Fibroblast of mammary gland (primary cell): ENCODE data around the gene SUGCT.

ENCODE experiments used
- DNase-seq: peaks from one replicate; pipeline ENCODE4 v3.0.0-alpha.2; 2010; ENCODE audit warnings: low read depth
- H3K4me3 ChIP-seq: 2 replicates; pipeline ENCODE4 v1.5.1; 2011; ENCODE audit warnings: low read depth, mild to moderate bottlenecking, low read length, moderate library complexity; ENCODE audit not compliant: control insufficient read depth
- TF ChIP-seq, protein P1 (sequence below): conservative IDR thresholded peaks from 2 replicates; pipeline ENCODE4 v1.5.1; 2011; ENCODE audit warnings: low read depth, low read length, inconsistent platforms; ENCODE audit not compliant: control insufficient read depth, insufficient read depth

SUGCT gene

DNA sequence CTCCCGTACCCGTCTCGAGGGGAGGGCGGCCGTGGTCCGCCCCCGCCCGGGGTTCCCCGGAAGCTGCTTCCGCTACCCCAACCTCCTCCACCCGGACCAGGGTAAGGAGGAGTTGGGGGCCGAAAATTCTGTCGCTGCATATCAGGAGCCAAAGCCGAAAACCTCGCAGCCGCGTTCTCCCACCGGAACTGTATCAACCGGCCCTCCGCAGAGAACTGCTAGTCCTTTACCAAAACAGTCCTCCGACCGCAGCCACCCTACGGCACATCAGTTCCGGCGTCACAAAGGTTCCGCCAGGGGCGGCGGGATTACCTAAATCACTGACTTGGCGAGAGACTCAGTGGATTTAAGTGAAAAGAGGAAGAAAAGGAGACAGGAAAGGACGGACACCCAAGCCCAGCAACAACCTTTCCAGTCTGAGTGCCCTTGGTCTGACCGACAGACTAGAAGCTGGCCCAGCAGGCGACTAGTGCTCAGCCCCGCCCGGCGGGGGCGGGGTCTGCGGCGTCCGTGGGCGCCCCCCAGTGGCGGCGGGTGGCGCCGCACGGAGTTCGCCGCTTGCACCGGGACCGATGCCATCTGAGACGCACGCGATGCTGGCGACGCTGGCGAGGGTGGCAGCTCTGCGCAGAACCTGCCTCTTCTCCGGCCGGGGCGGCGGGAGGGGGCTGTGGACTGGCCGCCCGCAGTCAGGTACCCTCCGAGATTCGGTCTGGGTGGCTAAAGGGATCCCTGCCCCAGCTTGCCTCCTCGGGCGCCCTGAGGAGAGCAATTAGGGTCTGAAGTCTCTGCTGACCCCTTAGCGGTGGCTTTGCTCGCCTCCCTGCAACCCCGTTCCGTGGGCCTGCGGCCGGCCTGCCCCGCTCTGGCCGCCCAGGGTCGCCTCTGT lies at the start of gene SUGCT, which contains the start of gene MPLKIP:
SUGCT (plus strand) TSS at position 578 of the 889 bp plus-strand sequence.
MPLKIP (minus strand) TSS at position 195 of the 889 bp plus-strand sequence; CDS start at position 140, 55 bp downstream.
- H3K4me3 ChIP-seq: peak within 1 kb of the TSS; percentile 95
- TF ChIP-seq, protein P1, sequence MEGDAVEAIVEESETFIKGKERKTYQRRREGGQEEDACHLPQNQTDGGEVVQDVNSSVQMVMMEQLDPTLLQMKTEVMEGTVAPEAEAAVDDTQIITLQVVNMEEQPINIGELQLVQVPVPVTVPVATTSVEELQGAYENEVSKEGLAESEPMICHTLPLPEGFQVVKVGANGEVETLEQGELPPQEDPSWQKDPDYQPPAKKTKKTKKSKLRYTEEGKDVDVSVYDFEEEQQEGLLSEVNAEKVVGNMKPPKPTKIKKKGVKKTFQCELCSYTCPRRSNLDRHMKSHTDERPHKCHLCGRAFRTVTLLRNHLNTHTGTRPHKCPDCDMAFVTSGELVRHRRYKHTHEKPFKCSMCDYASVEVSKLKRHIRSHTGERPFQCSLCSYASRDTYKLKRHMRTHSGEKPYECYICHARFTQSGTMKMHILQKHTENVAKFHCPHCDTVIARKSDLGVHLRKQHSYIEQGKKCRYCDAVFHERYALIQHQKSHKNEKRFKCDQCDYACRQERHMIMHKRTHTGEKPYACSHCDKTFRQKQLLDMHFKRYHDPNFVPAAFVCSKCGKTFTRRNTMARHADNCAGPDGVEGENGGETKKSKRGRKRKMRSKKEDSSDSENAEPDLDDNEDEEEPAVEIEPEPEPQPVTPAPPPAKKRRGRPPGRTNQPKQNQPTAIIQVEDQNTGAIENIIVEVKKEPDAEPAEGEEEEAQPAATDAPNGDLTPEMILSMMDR: peak; percentile 41
- DNase-seq: peak; percentile 85

DNA sequence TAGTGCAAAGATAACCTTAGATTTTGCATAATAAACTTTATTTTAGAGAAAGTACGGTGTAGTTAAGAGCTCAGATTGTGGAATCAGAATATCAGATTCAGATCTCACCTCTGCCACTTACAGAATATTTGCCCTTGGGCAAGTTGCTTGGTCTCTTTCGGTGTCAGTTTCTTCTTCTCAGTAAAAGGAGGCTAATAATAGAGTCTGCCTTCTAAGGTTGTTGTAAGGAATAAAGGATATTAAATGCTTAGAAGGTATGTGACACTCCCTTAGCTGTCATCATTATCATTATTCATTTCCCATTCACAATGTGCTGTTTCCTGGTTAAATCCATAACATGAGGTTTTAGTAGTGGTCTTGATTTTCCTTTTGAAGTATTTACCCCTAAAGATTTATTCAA lies 42.6 kb upstream of the SUGCT start:
- TF ChIP-seq, protein P1: no peak
- no peak for DNase-seq
- no peak overlapping the region for H3K4me3 ChIP-seq

DNA sequence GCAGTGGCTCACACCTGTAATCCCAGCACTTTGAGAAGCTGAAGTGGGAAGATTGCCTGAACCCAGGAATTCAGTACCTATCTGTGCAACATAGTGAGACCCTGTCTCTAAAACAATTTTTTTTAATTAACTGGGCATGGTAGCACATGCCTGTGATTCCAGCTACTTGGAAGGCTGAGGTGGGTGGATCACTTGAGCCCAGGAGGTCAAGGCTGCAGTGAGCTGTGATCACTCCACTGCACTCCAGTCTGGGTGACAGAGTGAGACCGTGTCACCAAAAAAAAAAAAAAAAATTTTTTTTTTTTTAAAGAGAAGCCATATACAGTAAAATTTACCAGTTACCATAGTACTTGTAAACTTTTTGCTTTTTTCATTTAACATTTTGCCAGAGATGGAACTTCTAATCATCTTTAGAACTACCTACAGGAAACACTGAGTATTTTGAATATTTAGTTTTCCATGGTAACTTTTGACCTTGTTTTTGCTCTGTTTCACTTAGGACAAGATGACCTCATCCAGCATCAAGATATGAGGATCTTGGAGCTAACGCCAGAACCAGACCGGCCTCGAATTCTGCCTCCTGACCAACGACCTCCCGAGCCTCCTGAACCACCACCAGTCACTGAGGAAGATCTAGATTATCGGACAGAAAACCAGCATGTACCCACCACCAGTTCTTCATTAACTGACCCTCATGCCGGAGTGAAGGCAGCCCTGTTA lies 41.0 kb upstream of the SUGCT start:
- TF ChIP-seq, protein P1: no peak
- peak; percentile 38 for DNase-seq

DNA sequence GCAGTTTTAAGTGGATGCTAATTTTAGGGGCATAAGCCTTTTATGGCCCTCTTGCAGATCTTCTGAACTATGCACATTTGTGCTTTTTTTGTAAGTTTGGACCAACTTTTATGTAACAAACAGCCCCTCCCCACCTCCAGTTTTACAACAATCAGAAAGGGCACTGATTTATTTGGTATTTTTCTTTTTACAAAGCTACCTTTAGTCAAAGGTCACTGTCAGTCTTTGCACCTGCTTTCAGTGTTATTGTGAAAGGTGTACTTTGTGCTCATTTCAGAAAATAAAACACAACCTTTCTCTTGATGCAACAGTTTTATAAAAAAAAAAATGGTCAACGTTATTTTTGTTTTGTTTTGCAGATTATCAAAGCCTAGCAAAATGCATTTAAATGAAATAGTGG lies 39.6 kb upstream of the SUGCT start:
- TF ChIP-seq, protein P1: no peak
- no peak for DNase-seq
- no peak overlapping the region for H3K4me3 ChIP-seq

More for the DNA sequence above, 41.0 kb upstream of the SUGCT start:
- H3K4me3 ChIP-seq: no peak overlapping the region

DNA sequence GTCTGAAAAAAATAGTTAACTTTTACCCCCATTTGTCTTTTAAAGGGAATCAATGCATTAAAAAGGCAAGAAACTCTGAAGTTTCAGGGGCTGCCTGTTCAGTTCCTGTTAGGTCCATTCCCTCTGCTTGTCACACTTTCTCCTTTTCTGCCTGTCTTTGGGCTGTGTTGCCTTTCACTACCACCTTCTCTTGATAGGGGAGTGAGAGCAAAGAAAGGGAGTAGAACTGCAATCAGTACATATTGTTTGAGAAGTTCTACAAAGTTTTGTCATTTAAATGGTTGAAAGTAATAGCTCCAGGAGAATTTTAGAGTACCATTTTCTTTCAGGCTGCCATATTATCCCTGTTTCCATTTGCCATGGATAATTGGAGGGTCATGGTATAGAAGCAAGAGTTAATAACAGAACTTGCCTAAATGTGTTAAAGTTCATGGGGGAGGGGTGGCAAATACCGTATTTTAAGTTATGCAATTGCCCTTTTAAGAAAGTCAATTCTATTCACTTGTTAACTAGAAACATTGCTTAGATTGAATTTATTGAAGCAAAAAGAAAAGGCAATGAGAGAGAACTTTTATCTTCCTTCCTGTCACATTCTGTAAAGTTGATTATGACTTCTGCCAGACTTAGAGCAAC lies 39.0 kb upstream of the SUGCT start:
- DNase-seq: no peak
- H3K4me3 ChIP-seq: no peak overlapping the region
- TF ChIP-seq, protein P1: no peak

DNA sequence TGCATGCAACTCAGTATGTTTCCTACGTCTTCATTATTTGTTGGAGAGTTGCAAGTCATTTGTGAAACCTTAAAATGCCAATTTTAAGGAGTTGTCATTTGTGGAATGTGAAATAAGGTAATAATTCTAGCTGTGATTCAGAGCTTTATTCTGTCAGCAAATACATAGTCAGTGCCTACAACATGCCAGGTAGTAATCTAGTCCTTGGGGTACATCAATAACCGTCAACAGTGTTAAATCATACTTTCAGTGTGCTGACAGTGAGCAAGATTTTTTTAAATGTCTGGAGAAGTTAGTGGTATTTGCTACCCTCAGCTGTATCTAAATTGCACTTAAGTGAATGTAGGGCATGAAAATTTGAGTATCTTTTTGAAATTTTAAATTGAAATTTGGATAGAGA lies 37.1 kb upstream of the SUGCT start:
- no peak for DNase-seq
- H3K4me3 ChIP-seq: no peak overlapping the region
- TF ChIP-seq, protein P1: no peak
